Bronchial epithelial cell (primary cell): Measurements from ENCODE around the gene AZIN2. TPM values are rescaled to one million over a fixed set of nuclear protein-coding genes. Genes with fewer than 3 reads are reported as not detected.

Source experiments
- DNase-seq: peaks from one replicate; pipeline ENCODE4 v3.0.0-alpha.2; 2010; ENCODE audit warnings: low read depth
- FAIRE-seq: peaks from 2 replicates; lab custom pipeline; 2011; peaks lifted over from hg19 to GRCh38; lab: Jason Lieb, UNC
- H3K27me3 ChIP-seq: 2 replicates; pipeline ENCODE4 v1.5.1; 2011; ENCODE audit warnings: low read length; ENCODE audit not compliant: control insufficient read depth, insufficient read depth
- H3K36me3 ChIP-seq: 2 replicates; pipeline ENCODE4 v1.5.1; 2011; ENCODE audit warnings: low read length; ENCODE audit not compliant: control insufficient read depth, insufficient read depth
- H3K4me3 ChIP-seq: 2 replicates; pipeline ENCODE4 v1.5.1; 2011; ENCODE audit warnings: mild to moderate bottlenecking, low read depth, low read length, control low read depth
- total RNA-seq: library from RNA; depleted of rRNA; stranded (reverse); fragments of >200 nt; gene quantifications from 2 replicates; pipeline ENCODE4 v1.2.1, GENCODE V29; 2014
- TF ChIP-seq, protein P1 (sequence below): IDR thresholded peaks from 2 replicates; pipeline ENCODE4 v1.5.1; 2011; ENCODE audit warnings: mild to moderate bottlenecking, moderate library complexity, low read length, control low read depth, inconsistent platforms; ENCODE audit not compliant: insufficient read depth, severe bottlenecking

AZIN2 gene
- total RNA-seq, 1 donor from 2014 or later: 1.3 TPM

DNA sequence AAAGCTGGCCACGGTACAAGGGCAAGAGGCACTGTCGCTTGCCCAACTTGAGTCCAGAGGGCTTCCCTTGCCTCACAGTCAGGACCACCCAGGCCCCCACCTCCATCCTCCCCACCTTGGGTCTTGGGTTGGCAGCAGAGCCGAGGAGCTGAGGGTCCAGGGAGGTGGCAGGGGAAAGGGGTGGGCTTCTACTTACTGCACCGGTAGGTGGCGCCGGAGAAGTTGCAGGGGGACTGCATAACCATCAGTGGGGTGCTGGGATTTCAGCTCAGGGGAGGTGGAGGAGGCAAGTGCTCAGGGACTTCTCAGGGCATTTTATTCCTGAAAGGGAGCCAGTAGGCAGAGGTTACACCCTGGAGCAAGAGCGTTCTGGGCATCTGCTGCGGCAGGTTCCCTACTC lies 56.8 kb downstream of the AZIN2 start:
- Histone ChIP-seq H3K4me3 (no peak overlapping the region), H3K36me3 (no peaks in the 10 kb centered on the region), H3K27me3 (no peaks in the 10 kb centered on the region)
- TF ChIP-seq, protein P1, sequence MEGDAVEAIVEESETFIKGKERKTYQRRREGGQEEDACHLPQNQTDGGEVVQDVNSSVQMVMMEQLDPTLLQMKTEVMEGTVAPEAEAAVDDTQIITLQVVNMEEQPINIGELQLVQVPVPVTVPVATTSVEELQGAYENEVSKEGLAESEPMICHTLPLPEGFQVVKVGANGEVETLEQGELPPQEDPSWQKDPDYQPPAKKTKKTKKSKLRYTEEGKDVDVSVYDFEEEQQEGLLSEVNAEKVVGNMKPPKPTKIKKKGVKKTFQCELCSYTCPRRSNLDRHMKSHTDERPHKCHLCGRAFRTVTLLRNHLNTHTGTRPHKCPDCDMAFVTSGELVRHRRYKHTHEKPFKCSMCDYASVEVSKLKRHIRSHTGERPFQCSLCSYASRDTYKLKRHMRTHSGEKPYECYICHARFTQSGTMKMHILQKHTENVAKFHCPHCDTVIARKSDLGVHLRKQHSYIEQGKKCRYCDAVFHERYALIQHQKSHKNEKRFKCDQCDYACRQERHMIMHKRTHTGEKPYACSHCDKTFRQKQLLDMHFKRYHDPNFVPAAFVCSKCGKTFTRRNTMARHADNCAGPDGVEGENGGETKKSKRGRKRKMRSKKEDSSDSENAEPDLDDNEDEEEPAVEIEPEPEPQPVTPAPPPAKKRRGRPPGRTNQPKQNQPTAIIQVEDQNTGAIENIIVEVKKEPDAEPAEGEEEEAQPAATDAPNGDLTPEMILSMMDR: peak; percentile 56
- DNase-seq (no peak), FAIRE-seq (no peak)

DNA sequence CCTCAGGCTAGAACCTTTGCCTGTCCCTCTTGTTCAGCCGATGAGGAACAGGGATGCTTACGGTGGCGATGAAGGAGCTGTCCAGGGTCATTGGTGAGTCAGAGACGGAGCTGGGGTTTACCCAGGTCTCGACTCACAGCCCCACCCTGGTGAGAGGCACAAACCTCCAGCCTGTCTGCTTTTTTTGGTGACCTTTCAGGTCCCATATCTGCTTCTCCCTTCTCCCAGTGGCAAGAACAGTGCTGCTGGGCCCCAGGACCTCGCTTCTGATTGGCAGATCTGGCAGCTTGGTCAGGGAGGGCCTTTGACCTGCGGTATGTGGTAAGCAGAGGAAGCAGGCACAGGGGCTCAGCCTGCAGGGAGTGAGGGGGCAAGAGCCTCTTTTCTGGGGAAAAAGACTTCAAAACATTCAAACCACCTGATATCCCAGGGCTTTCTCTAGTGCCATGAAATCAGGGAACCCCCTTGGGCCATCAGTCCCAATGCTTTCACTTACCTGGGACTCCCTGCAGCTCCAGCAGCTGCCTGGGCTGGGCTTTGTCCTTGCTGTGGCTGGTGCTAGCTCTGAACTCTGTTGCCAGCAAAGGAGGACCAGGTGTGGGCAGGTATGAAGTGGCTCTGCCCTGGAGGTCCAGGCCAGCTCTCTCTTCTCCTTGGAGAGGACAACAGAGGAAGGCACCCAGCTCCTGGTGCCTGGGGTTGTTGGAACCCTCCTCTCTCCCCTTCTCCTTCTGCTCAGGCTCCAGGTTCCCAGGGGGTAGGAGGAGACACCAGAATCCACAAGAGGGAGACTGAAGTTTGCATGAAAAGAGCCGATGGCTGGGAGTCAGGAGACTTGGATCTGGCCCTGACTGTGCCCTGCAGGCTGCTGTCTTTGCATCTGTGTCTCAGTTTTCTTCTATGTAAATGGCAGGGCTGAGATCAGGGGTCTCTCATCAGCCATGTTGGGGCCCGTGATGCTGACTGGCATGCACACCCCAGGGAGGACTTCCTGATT lies 59.5 kb downstream of the AZIN2 start:
- TF ChIP-seq, protein P1: no peak
- Histone ChIP-seq H3K36me3 (no peaks in the 10 kb centered on the region), H3K27me3 (no peaks in the 10 kb centered on the region), H3K4me3 (no peak overlapping the region)
- DNase-seq: peak; percentile 45
- FAIRE-seq: no peak

- no peaks in the 10 kb centered on the region for H3K36me3 ChIP-seq
- no peaks in the 10 kb centered on the region for H3K27me3 ChIP-seq
- TF ChIP-seq, protein P1: no peak
- H3K4me3 ChIP-seq: no peak overlapping the region
- no peak for DNase-seq
- FAIRE-seq: no peak
These were observed 60.3 kb downstream of the AZIN2 start for GRCh38 chr1:33141216-33141615.

DNA sequence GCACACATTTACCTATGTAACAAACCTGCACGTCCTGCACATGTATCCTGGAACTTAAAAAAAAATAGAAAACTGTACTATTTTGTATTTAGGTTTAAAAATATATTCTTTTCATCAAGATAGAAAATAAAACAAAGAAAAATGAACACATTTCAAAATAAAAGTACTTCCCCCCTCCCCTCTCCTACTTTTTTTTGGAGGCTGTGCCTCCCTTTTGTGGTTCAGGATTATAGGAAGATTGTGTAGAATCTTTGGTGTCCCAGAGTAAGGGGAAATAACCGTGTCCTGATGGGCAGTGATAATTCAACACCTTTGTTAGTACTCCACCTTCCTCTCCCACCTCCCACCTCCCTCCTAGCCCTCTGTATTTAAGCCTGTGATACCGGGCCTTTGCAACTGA lies 60.8 kb downstream of the AZIN2 start:
- TF ChIP-seq, protein P1: no peak
- FAIRE-seq: no peak

DNA sequence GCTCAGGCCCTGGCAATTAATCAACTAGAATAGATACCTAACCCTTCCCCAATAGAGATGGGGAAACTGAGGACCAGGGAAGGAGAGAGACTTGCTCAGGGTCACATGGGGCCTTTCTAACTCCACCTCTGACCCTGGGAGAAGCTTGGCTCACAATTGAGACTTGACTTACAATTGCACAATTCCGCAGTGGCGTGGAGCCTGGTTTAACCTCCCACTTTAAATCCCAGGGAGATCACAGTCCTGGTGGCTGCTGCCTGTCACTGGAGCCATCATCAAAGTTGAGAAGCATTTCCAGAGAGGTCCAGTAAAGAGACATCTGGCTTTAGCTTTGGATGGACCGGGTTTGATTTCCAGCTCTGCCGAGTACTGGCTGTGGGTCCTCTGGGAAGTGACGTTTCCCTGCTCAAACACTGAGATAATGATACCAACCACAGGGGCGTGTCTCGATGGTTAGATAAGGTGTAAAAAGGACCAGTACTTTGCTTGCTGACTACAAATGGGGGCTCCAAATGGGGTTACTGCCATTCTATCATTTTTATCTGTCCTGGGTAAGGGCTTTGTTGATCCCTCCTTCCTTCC lies 61.6 kb downstream of the AZIN2 start:
- no peak overlapping the region for H3K4me3 ChIP-seq
- TF ChIP-seq, protein P1: no peak
- H3K36me3 ChIP-seq: no peaks in the 10 kb centered on the region
- FAIRE-seq (no peak), DNase-seq (no peak)
- H3K27me3 ChIP-seq: no peaks in the 10 kb centered on the region

More for the DNA sequence above, 60.8 kb downstream of the AZIN2 start:
- Histone ChIP-seq H3K36me3 (no peaks in the 10 kb centered on the region), H3K27me3 (no peaks in the 10 kb centered on the region), H3K4me3 (no peak overlapping the region)
- no peak for DNase-seq
